ENCODE measurements around the gene SLK. TPM values are rescaled to one million over a fixed set of nuclear protein-coding genes. Genes with fewer than 3 reads are reported as not detected.

SLK gene
- total RNA-seq, 2 experiments from 2014 or later = 17.8 to 19.2 TPM

GRCh38 chr10:104031631-104032030 is 64.7 kb downstream of the SLK start:
- no peaks in the 10 kb centered on the region for H3K27me3 Mint-ChIP-seq
- intact Hi-C loops (cut with micrococcal nuclease) = no loop called here
- H3K36me3 Mint-ChIP-seq (ENCODE audit: low read depth) = peaks cover 7% of the 10 kb centered on the region
- TF ChIP-seq CTCF (IDR thresholded peaks at IDR 0.05) = no peak
- no peaks in the 10 kb centered on the region for H3K9me3 Mint-ChIP-seq
- ATAC-seq = no peak
- H3K27ac Mint-ChIP-seq = no peak overlapping the region
- POLR2A ChIA-PET = interaction anchor here (1.2 kb wide), 1 partner anchor 91 kb away, joined by 3 read pairs; the partner anchor contains the start of gene SFR1
- H3K4me1 Mint-ChIP-seq (ENCODE audit: low read depth) = peaks cover 10% of the 10 kb centered on the region
- DNase-seq = no peak
- CTCF ChIA-PET = interaction anchor here (1.1 to 1.4 kb wide), 2 partner anchors 10 to 146 kb away, joined by 4 to 9 read pairs; no protein-coding TSS in a partner anchor
- H3K4me3 Mint-ChIP-seq = no peak overlapping the region

GRCh38 chr10:104032144-104032775 is 65.3 kb downstream of the SLK start:
- ATAC-seq (no peak), DNase-seq (no peak)
- H3K4me1 Mint-ChIP-seq (ENCODE audit: low read depth) = peaks cover 6% of the 10 kb centered on the region
- no peaks in the 10 kb centered on the region for H3K27me3 Mint-ChIP-seq
- no peak for TF ChIP-seq CTCF (IDR thresholded peaks at IDR 0.05)
- ChIA-PET CTCF (interaction anchor here (1.1 to 1.4 kb wide), 2 partner anchors 11 to 146 kb away, joined by 4 to 9 read pairs; no protein-coding TSS in a partner anchor), POLR2A (interaction anchor here (1.2 kb wide), 1 partner anchor 90 kb away, joined by 3 read pairs; the partner anchor contains the start of gene SFR1)
- H3K27ac Mint-ChIP-seq = no peak overlapping the region
- intact Hi-C loops (cut with micrococcal nuclease) = no loop called here
- no peak overlapping the region for H3K4me3 Mint-ChIP-seq
- peaks cover 4% of the 10 kb centered on the region for H3K36me3 Mint-ChIP-seq (ENCODE audit: low read depth)
- no peaks in the 10 kb centered on the region for H3K9me3 Mint-ChIP-seq

- Mint-ChIP-seq H3K9me3 (no peaks in the 10 kb centered on the region), H3K27ac (no peak overlapping the region), H3K27me3 (no peaks in the 10 kb centered on the region), H3K4me3 (no peak overlapping the region), H3K36me3 (ENCODE audit: low read depth) (peaks cover 4% of the 10 kb centered on the region), H3K4me1 (ENCODE audit: low read depth) (no peaks in the 10 kb centered on the region)
- TF ChIP-seq CTCF (IDR thresholded peaks at IDR 0.05) = no peak
- no peak for ATAC-seq
- DNase-seq = no peak
- ChIA-PET CTCF (interaction anchor here (0.8 to 1.0 kb wide), 2 partner anchors 145 to 148 kb away, joined by 3 read pairs; no protein-coding TSS in a partner anchor), POLR2A (no interaction called here)
- intact Hi-C loops (cut with micrococcal nuclease) = no loop called here
Measured at GRCh38 chr10:104033401-104033930, 66.5 kb downstream of the SLK start.

- H3K36me3 Mint-ChIP-seq (ENCODE audit: low read depth) = peaks cover 4% of the 10 kb centered on the region
- no peaks in the 10 kb centered on the region for H3K9me3 Mint-ChIP-seq
- no peaks in the 10 kb centered on the region for H3K27me3 Mint-ChIP-seq
- no peak for TF ChIP-seq CTCF (IDR thresholded peaks at IDR 0.05)
- intact Hi-C loops (cut with micrococcal nuclease) = no loop called here
- ATAC-seq (no peak), DNase-seq (no peak)
- no peaks in the 10 kb centered on the region for H3K4me1 Mint-ChIP-seq (ENCODE audit: low read depth)
- H3K27ac Mint-ChIP-seq = no peak overlapping the region
- H3K4me3 Mint-ChIP-seq = no peak overlapping the region
- ChIA-PET POLR2A (no interaction called here), CTCF (interaction anchor here (0.8 to 1.0 kb wide), 3 partner anchors 8 to 148 kb away, joined by 3 read pairs; no protein-coding TSS in a partner anchor)
Measured at GRCh38 chr10:104033966-104034365, 67.0 kb downstream of the SLK start.

Measured in activated CD8-positive, alpha-beta T cell treated with anti-CD3 and anti-CD28 coated beads for 36 hours (primary cell).